Measurements from ENCODE around the gene ZFP57.

DNA sequence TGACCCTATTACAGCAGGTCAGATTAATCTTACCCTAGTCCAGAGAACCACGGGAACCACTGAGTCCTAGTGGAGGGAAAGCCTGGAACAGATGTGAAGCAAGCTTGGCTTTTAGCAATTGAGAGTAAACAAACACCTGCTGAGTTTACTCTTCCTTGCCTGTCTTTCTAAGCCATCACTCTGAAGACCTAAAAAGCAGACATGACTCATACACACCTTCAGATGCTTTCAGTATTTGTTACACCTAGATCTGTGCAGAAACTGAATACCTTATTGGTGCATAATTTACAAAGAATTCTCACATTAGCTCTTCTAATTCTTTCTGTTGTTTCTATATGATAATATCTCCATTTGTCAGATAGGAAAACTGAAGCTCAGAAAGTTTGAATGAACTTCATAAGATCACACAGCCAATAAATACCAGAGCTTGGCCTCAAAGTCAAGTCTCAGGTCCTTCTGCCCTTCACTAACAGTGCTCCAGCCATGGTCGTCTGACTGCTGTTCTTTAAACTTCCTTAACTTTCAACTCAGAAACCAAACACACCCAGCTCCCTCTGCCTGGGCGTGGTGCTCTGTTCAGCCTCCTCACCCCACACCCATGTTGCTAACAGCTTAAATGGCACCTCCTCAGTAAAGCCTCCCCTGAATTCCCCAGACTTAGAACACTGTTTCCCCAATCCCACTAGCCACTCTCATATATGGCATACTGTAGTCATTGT is 39.4 kb downstream of the ZFP57 start:
- TF ChIP-seq CTCF (IDR thresholded peaks at IDR 0.05) (no peak), POLR2A (IDR thresholded peaks at IDR 0.05) (no peak), POLR2AphosphoS5 (IDR thresholded peaks at IDR 0.05) (no peak)

All from gastroesophageal sphincter (tissue), 3 donors.